ENCODE data around the gene CRYBA1.
A peak's percentile ranks its signal among the peaks of the same experiment; 100 is the strongest.

Gene CRYBA1

GRCh38 chr17:29247219-29247618 lies 560 bp downstream of the CRYBA1 start:
- ChIA-PET POLR2A (no interaction called here), CTCF (no interaction called here)
- TF ChIP-seq SUZ12 (IDR thresholded peaks at IDR 0.05) (no peak), HDGF (IDR thresholded peaks at IDR 0.05; ENCODE audit: borderline replicate concordance) (no peak), FOXA1 (IDR thresholded peaks at IDR 0.05) (no peak), LEF1 (IDR thresholded peaks at IDR 0.05; ENCODE audit: borderline replicate concordance) (no peak), TARDBP (IDR thresholded peaks at IDR 0.05) (no peak), ELF4 (IDR thresholded peaks at IDR 0.05) (no peak), BHLHE40 (IDR thresholded peaks at IDR 0.05; ENCODE audit: borderline replicate concordance) (no peak), ARNT (IDR thresholded peaks at IDR 0.05) (no peak), FOXK2 (IDR thresholded peaks at IDR 0.05) (no peak), ZNF384 (IDR thresholded peaks at IDR 0.05) (no peak)
- DNase-seq (ENCODE audit: extremely low spot score) = no peak

GRCh38 chr17:29248845-29249244 lies 2.2 kb downstream of the CRYBA1 start:
- POLR2A ChIA-PET = no interaction called here
- TF ChIP-seq SUZ12 (IDR thresholded peaks at IDR 0.05) (no peak), FOXA1 (IDR thresholded peaks at IDR 0.05) (no peak), TARDBP (IDR thresholded peaks at IDR 0.05) (no peak), L3MBTL2 (conservative IDR thresholded peaks at IDR 0.05) (no peak), ARNT (IDR thresholded peaks at IDR 0.05) (no peak)
- no peak for DNase-seq (ENCODE audit: extremely low spot score)
- CTCF ChIA-PET = no interaction called here

GRCh38 chr17:29250666-29251065 lies 4.0 kb downstream of the CRYBA1 start:
- DNase-seq (ENCODE audit: extremely low spot score) = no peak
- ChIA-PET POLR2A (interaction anchor here (0.6 to 1.9 kb wide), 5 partner anchors 9 to 266 kb away, joined by 3 to 13 read pairs (median 3); partner anchors contain the start of gene NUFIP2), CTCF (interaction anchor here (0.5 to 1.8 kb wide), 6 partner anchors 16 to 875 kb away, joined by 3 to 5 read pairs (median 4); partner anchors contain the start of gene MYO18A)
- TF ChIP-seq BHLHE40 (IDR thresholded peaks at IDR 0.05; ENCODE audit: borderline replicate concordance) (no peak), TARDBP (IDR thresholded peaks at IDR 0.05) (no peak), PKNOX1 (IDR thresholded peaks at IDR 0.05) (no peak), FOXK2 (IDR thresholded peaks at IDR 0.05) (no peak), ZNF384 (IDR thresholded peaks at IDR 0.05) (no peak), SUZ12 (IDR thresholded peaks at IDR 0.05) (no peak), NFRKB (IDR thresholded peaks at IDR 0.05) (no peak), LEF1 (IDR thresholded peaks at IDR 0.05; ENCODE audit: borderline replicate concordance) (no peak), CTBP1 (IDR thresholded peaks at IDR 0.05; ENCODE audit: borderline replicate concordance) (no peak), FOXA1 (IDR thresholded peaks at IDR 0.05) (no peak), L3MBTL2 (conservative IDR thresholded peaks at IDR 0.05) (no peak)

- DNase-seq (ENCODE audit: extremely low spot score) = no peak
- ChIA-PET POLR2A (interaction anchor here (0.6 to 1.9 kb wide), 4 partner anchors 10 to 266 kb away, joined by 3 to 13 read pairs (median 3); partner anchors contain the start of gene NUFIP2), CTCF (interaction anchor here (0.6 to 1.8 kb wide), 4 partner anchors 32 to 271 kb away, joined by 3 to 5 read pairs (median 4); partner anchors contain the start of gene MYO18A)
- no peak for TF ChIP-seq ZNF384 (IDR thresholded peaks at IDR 0.05)
- TF ChIP-seq FOXA1 (IDR thresholded peaks at IDR 0.05) = no peak
- no peak for TF ChIP-seq L3MBTL2 (conservative IDR thresholded peaks at IDR 0.05)
- no peak for TF ChIP-seq TARDBP (IDR thresholded peaks at IDR 0.05)
- no peak for TF ChIP-seq PKNOX1 (IDR thresholded peaks at IDR 0.05)
- TF ChIP-seq ARNT (IDR thresholded peaks at IDR 0.05) = no peak
- TF ChIP-seq SUZ12 (IDR thresholded peaks at IDR 0.05) = no peak
- no peak for TF ChIP-seq LEF1 (IDR thresholded peaks at IDR 0.05; ENCODE audit: borderline replicate concordance)
- no peak for TF ChIP-seq CTBP1 (IDR thresholded peaks at IDR 0.05; ENCODE audit: borderline replicate concordance)
- no peak for TF ChIP-seq FOXM1 (IDR thresholded peaks at IDR 0.05; ENCODE audit: borderline replicate concordance)
- no peak for TF ChIP-seq ELF4 (IDR thresholded peaks at IDR 0.05)
- no peak for TF ChIP-seq NFRKB (IDR thresholded peaks at IDR 0.05)
Observed at GRCh38 chr17:29251184-29251583, 4.5 kb downstream of the CRYBA1 start.

- POLR2A ChIA-PET = interaction anchor here (1.9 kb wide), 1 partner anchor 42 kb away, joined by 13 read pairs; the partner anchor contains the start of gene NUFIP2
- CTCF ChIA-PET = no interaction called here
- peak; percentile 12 for DNase-seq (ENCODE audit: extremely low spot score)
- TF ChIP-seq SP1 (IDR thresholded peaks at IDR 0.05) (no peak), FOXK2 (IDR thresholded peaks at IDR 0.05) (no peak), ARNT (IDR thresholded peaks at IDR 0.05) (no peak), CTBP1 (IDR thresholded peaks at IDR 0.05; ENCODE audit: borderline replicate concordance) (no peak), FOXM1 (IDR thresholded peaks at IDR 0.05; ENCODE audit: borderline replicate concordance) (no peak), SUZ12 (IDR thresholded peaks at IDR 0.05) (no peak), TARDBP (IDR thresholded peaks at IDR 0.05) (no peak), NFRKB (IDR thresholded peaks at IDR 0.05) (no peak)
Observed at GRCh38 chr17:29252101-29252791, 5.6 kb downstream of the CRYBA1 start.

- POLR2A ChIA-PET = no interaction called here
- DNase-seq (ENCODE audit: extremely low spot score) = no peak
- CTCF ChIA-PET = no interaction called here
- no peak for TF ChIP-seq FOXM1 (IDR thresholded peaks at IDR 0.05; ENCODE audit: borderline replicate concordance)
- TF ChIP-seq ZNF384 (IDR thresholded peaks at IDR 0.05) = no peak
- TF ChIP-seq ELF4 (IDR thresholded peaks at IDR 0.05) = no peak
- TF ChIP-seq L3MBTL2 (conservative IDR thresholded peaks at IDR 0.05) = no peak
- no peak for TF ChIP-seq HDGF (IDR thresholded peaks at IDR 0.05; ENCODE audit: borderline replicate concordance)
- TF ChIP-seq SP1 (IDR thresholded peaks at IDR 0.05) = no peak
- TF ChIP-seq PKNOX1 (IDR thresholded peaks at IDR 0.05) = no peak
- no peak for TF ChIP-seq TARDBP (IDR thresholded peaks at IDR 0.05)
- no peak for TF ChIP-seq SUZ12 (IDR thresholded peaks at IDR 0.05)
- TF ChIP-seq ARNT (IDR thresholded peaks at IDR 0.05) = no peak
Observed at GRCh38 chr17:29253037-29253436, 6.4 kb downstream of the CRYBA1 start.
